Lung (tissue), 12 donors: ENCODE measurements around the gene NCAPG. TPM values are rescaled to one million over a fixed set of nuclear protein-coding genes. Genes with fewer than 3 reads are reported as not detected.

Experiments
- ATAC-seq: fragments of 200-7000 bp; cut with Tn5 transposase; one replicate; pipeline ENCODE4 v1.9.1; 2020; ENCODE audit warnings: moderate number of reproducible peaks; ENCODE audit not compliant: insufficient read depth, low FRiP score
- DNase-seq, 3 donors: peaks; one replicate each; pipeline ENCODE4 v3.0.0-alpha.2; 2013 to 2017
- H3K27ac ChIP-seq, 2 donors: one replicate each; pipeline ENCODE4 v1.5.1; 2013; ENCODE audit warnings: mild to moderate bottlenecking in 2 of 2, moderate library complexity in 2 of 2, control low read depth in 1 of 2, inconsistent platforms in 1 of 2, low read depth in 1 of 2, low read length in 1 of 2
- H3K27me3 ChIP-seq, 3 donors: one replicate each; pipeline ENCODE4 v1.5.1; 2013; ENCODE audit warnings: low read length in 2 of 3; ENCODE audit not compliant: control insufficient read depth in 3 of 3, insufficient read depth in 3 of 3
- H3K36me3 ChIP-seq, 4 donors: one replicate each; pipeline ENCODE4 v1.5.1; 2013; ENCODE audit warnings: low read length in 4 of 4, mild to moderate bottlenecking in 1 of 4, moderate library complexity in 1 of 4; ENCODE audit not compliant: control insufficient read depth in 4 of 4, insufficient read depth in 4 of 4
- H3K4me1 ChIP-seq, 5 donors: one replicate each; pipeline ENCODE4 v1.5.1; 2013; ENCODE audit warnings: low read length in 5 of 5, mild to moderate bottlenecking in 2 of 5, moderate library complexity in 1 of 5; ENCODE audit not compliant: control insufficient read depth in 5 of 5, insufficient read depth in 5 of 5
- H3K4me3 ChIP-seq: one replicate; pipeline ENCODE4 v1.5.1; 2013; ENCODE audit warnings: mild to moderate bottlenecking, control low read depth, moderate library complexity
- H3K9ac ChIP-seq, 2 donors: one replicate each; pipeline ENCODE4 v1.5.1; 2013; ENCODE audit warnings: low read length in 2 of 2, control low read depth in 1 of 2; ENCODE audit not compliant: insufficient read depth in 1 of 2
- H3K9me3 ChIP-seq, 4 donors: one replicate each; pipeline ENCODE4 v1.5.1; 2013; ENCODE audit warnings: low read length in 3 of 4, mild to moderate bottlenecking in 1 of 4, moderate library complexity in 1 of 4; ENCODE audit not compliant: control insufficient read depth in 4 of 4, insufficient read depth in 3 of 4
- CTCF ChIP-seq: IDR thresholded peaks from 2 replicates; pipeline ENCODE4 v1.5.1; 2012; ENCODE audit warnings: mild to moderate bottlenecking; ENCODE audit errors: control extremely low read depth, extremely low read depth
- WGBS, 2 donors: extraction: QIAGEN DNeasy Blood & Tissue Kit; methylation state at CpG; one replicate each; pipeline ENCODE4 v1.1.7; 2013; 5-methylcytosine and 5-hydroxymethylcytosine counted together
- polyA plus RNA-seq, 2 donors: library from polyadenylated mRNA; stranded (reverse); fragments of 200-250 nt; gene quantifications; one replicate each; pipeline ENCODE4 v1.2.1, GENCODE V29; 2013
- total RNA-seq, 2 donors: library from RNA; depleted of rRNA in 1 of 2; stranded (reverse); fragments of >200 nt in 1 of 2; gene quantifications; one replicate each; pipeline ENCODE4 v1.2.1, GENCODE V29; 2014 to 2021
- donor health status: control.
- donor health status: control.
- donor health status: Bipolar disorder and iron deficiency.
- donor health status: healthy.
- donor health status: DM: yes; HTN: yes; CAD: no.

NCAPG gene
- total and polyA plus RNA-seq, 4 donors: 0.73 to 6.0 (median 1.2) TPM

DNA sequence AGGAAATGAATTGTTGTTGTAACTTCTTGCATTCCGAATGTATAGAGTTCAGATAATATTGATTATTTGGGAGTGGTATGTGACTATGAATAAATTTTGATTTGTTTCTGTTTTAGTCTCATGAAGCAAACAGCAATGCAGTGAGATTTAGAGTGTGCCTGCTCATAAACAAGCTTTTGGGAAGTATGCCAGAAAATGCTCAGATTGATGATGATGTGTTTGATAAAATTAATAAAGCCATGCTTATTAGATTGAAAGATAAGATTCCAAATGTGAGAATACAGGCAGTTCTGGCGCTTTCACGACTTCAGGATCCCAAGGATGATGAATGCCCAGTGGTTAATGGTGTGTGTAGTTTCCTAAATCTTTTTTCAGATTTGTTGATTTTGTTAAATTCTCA is 2.0 kb downstream of the NCAPG start:
- TF ChIP-seq CTCF: no peak
- Histone ChIP-seq H3K27me3 (no peaks in the 10 kb centered on the region), H3K4me3 (no peak overlapping the region), H3K36me3 (peaks cover 0 to 5% (median under 1%) of the 10 kb centered on the region in 4 donors), H3K27ac (no peak overlapping the region), H3K9me3 (peaks cover 0 to 3% (median 0%) of the 10 kb centered on the region in 4 donors), H3K9ac (peak overlapping the region in 1 of 2 donors; percentile 54), H3K4me1 (peaks cover 1 to 27% (median 5%) of the 10 kb centered on the region in 5 donors)
- WGBS, 2 donors: 77% methylated on average over 3 of the region's 3 CpGs
- no peak for ATAC-seq
- DNase-seq: peak in 2 of 3 donors; percentile 36 to 41

GRCh38 chr4:17814140-17814539 is 3.4 kb downstream of the NCAPG start:
- no peak for TF ChIP-seq CTCF
- H3K36me3 ChIP-seq: peaks cover 0 to 5% (median 0%) of the 10 kb centered on the region in 4 donors
- ATAC-seq (no peak), DNase-seq (no peak)
- peaks cover 0 to 3% (median 0%) of the 10 kb centered on the region in 4 donors for H3K9me3 ChIP-seq
- WGBS, 2 donors: 53 to 67% methylated on average over 3 of the region's 3 CpGs
- no peak overlapping the region for H3K27ac ChIP-seq
- H3K9ac ChIP-seq: no peak overlapping the region
- H3K4me1 ChIP-seq: peaks cover 0 to 17% (median 2%) of the 10 kb centered on the region in 5 donors
- no peak overlapping the region for H3K4me3 ChIP-seq
- no peaks in the 10 kb centered on the region for H3K27me3 ChIP-seq

DNA sequence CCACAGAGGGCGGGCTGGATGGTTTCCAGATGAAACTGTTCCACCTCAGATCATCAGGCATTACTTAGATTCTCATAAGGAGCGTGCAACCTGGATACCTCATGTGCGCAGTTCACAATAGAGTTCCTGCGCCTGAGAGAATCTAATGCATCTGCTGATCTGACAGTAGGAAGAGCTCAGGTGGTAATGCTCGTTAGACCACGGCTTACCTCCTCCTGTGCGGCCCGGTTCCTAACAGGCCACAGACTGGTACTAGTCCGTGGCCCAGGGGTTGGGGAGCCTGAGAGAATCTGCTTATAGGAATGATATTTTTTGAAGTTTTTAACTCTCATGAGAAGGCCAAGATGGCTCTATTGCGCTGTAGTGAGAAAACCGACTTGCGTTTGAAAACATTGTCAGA is 5.4 kb downstream of the NCAPG start:
- DNase-seq: no peak
- Histone ChIP-seq H3K9ac (no peak overlapping the region), H3K9me3 (no peaks in the 10 kb centered on the region), H3K27me3 (no peaks in the 10 kb centered on the region), H3K27ac (no peak overlapping the region), H3K4me3 (no peak overlapping the region), H3K36me3 (no peaks in the 10 kb centered on the region), H3K4me1 (peaks cover 0 to 12% (median 2%) of the 10 kb centered on the region in 5 donors)
- whole genome bisulfite sequencing, 2 donors: 97 to 98% methylated on average over 12 of the region's 12 CpGs
- no peak for ATAC-seq
- no peak for TF ChIP-seq CTCF

DNA sequence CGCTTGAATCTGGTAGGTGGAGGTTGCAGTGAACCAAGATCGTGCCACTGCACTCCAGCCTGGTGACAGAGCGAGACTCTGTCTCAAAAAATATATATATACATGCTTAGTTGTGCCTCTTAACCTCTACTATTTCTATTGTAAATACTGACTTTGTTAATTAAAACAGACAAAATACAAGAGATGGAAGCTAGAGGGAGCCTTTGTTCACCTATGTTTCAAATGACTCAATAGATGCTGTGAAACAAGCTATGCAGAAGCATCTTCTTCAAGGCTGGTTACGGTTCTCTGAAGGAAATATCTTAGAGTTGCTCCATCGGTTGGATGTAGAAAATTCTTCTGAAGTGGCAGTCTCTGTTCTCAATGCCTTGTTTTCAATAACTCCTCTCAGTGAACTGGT is 6.2 kb downstream of the NCAPG start:
- Histone ChIP-seq H3K9ac (no peak overlapping the region), H3K4me1 (peaks cover 0 to 8% (median 2%) of the 10 kb centered on the region in 5 donors), H3K27ac (no peak overlapping the region), H3K4me3 (no peak overlapping the region), H3K27me3 (no peaks in the 10 kb centered on the region), H3K36me3 (no peaks in the 10 kb centered on the region), H3K9me3 (no peaks in the 10 kb centered on the region)
- DNase-seq (peak in 2 of 3 donors; percentile 70 to 77), ATAC-seq (no peak)
- TF ChIP-seq CTCF: peak; percentile 53
- WGBS, 2 donors: 58 to 59% methylated on average over 5 of the region's 5 CpGs
